GM18511 (cell line): ENCODE measurements around the gene YARS2.
"Not testable (repeated sequence)": the region's sequence is repeated elsewhere in the genome, so short reads cannot be mapped to it uniquely, and the experiment has no call there.

Source experiments
- ATAC-seq: cut with Tn5 transposase; IDR thresholded peaks from one replicate; pipeline ENCODE4 v1.9.1; 2021; ENCODE audit warnings: mild to moderate bottlenecking, moderate library complexity; ENCODE audit not compliant: unreplicated experiment

Gene YARS2

GRCh38 chr12:32754111-32754510 is 1.6 kb downstream of the YARS2 start:
- ATAC-seq = no peak

- no peak for ATAC-seq
Measured at GRCh38 chr12:32753605-32754004, 2.1 kb downstream of the YARS2 start.

- ATAC-seq = no peak
Measured at GRCh38 chr12:32743264-32743663, 12.4 kb downstream of the YARS2 start.

GRCh38 chr12:32742133-32742532 is 13.6 kb downstream of the YARS2 start:
- ATAC-seq = no peak

DNA sequence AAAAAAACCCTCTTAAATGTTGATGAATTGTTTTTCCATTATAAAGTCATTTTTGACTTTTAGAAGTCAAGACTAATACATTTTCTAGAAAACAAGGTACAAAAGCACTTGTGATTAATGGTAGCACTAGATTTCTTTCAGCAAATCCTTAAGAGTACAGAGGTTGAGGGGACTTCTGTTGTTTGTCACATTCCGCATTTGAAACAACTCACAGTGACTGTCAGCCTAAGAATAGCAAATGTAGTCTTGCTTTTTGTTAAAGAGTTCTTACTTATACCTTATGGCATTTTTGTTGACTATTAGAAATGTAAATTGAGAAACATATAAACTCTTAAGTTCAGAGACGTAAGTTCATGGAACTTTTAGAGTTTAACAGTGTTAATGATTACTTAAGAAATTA is 16.4 kb downstream of the YARS2 start:
- ATAC-seq = no peak

DNA sequence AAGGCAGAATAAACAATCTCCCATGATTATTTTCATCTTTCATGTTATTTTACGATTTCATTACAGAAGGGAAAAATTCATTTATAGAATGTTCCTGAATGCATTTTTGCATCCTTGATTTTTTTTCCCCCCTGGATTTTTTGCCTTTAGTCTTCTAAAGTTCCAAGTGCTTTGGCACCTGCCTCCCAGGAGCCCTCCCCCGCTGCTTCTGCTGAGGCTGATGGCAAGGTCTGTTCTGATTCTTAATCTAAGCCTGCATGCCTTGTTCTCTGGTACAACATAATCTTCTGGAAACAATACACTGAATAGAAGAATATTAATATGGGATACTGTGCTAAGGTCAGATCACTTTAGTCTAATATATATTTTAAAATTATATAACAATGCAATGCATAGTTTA is 18.0 kb downstream of the YARS2 start:
- no peak for ATAC-seq

GRCh38 chr12:32736445-32736844 is 19.3 kb downstream of the YARS2 start:
- ATAC-seq = no peak

DNA sequence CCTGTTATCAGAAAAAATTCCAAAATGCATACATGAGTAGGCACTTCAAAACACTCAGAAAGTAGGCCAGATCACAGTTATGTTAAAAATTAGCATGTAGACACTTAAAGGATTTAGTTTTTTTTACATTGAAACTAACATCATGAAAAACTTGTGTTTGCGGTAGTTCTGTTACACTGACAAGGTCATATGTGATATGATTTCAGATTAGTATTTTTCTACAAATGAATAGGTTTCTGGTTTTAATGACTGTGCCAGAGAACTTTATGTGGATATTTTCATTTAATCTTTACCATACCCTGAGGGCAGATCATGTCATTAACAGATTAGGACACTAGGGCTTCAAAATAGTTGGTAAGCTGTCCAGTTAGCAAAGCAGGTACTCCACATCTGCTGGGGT is 20.7 kb downstream of the YARS2 start:
- no peak for ATAC-seq

- no peak for ATAC-seq
Measured at GRCh38 chr12:32727237-32727636, 28.5 kb downstream of the YARS2 start.

DNA sequence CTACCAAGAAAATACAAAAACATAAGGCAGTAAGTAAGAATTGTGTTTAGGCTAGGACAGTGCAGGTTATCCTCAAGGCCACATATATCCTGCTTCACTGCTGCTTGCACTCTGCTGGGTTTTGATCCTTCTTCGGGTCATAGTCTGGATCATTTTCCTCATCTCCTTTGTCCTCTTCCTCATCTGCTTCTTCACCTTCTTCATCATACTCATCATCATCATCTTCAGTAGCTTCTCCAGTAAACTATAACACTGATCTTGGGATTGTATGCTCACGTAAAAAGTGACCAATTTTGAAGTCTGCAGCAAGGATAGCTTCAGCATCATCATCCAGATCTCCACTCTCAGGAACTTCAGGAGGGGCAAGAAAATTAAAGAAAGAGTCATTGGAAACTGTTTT is 29.4 kb downstream of the YARS2 start:
- no peak for ATAC-seq

- not testable (repeated sequence) for ATAC-seq
Measured at GRCh38 chr12:32725308-32725707, 30.4 kb downstream of the YARS2 start.

GRCh38 chr12:32718926-32719325 is 36.8 kb downstream of the YARS2 start:
- no peak for ATAC-seq

DNA sequence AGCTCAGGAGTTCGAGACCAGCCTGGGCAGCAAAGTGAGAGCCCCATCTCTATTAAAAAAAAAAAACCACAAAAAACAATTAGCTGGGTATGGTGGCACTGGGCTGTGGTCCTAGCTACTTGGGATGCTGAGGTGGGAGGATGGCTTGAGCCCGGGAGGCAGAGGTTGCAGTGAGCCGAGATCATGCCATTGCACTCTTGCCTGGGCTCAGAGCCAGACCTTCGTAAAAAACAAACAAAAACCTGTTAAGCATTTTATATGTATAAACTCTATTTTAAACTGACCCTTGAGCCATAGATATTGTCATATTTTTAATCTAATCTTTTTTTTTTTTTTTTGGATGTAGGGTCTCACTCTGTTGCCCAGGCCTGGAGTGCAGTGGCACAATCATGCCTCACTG is 40.9 kb downstream of the YARS2 start:
- no peak for ATAC-seq

- ATAC-seq = no peak
Measured at GRCh38 chr12:32708926-32709325, 46.8 kb downstream of the YARS2 start.

GRCh38 chr12:32706335-32707024 is 49.2 kb downstream of the YARS2 start:
- ATAC-seq = no peak

DNA sequence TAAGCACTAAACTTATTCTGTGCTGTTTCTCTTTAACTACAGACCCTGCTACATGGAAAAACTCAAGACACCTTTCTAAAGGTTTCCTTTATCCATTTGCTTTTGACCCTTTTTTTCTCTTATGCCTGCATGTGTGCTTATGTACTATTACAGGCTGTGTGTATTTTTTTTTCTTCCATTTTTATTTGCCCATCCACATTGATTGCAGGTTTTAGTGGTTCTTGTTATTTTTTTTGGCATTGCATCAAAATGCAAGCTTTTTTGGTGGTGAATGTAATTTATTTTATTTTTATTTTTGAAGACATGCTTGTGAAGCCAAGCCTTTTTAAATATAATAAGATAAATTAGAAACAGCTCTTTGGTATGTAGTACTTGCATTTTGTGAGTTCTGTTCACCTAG is 49.9 kb downstream of the YARS2 start:
- ATAC-seq = no peak

DNA sequence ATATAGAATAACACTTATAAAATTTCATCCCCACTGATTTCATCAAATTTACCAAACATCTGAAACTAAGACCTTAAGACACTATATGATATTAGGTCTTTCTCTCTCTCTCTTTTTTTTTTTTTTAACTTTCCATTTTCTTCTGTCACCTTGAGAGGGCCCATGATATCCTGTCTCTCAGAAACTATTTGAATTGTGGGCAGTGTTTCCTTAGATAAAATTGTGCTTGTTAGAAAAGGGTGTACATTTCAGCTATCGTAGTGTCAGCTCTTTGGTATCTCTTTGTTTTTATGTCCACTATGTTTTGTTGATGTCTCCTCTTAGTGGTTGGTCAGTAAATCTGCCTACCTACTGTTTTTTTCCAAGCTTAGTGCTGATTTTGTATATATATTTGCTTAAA is 52.8 kb downstream of the YARS2 start:
- ATAC-seq = no peak

DNA sequence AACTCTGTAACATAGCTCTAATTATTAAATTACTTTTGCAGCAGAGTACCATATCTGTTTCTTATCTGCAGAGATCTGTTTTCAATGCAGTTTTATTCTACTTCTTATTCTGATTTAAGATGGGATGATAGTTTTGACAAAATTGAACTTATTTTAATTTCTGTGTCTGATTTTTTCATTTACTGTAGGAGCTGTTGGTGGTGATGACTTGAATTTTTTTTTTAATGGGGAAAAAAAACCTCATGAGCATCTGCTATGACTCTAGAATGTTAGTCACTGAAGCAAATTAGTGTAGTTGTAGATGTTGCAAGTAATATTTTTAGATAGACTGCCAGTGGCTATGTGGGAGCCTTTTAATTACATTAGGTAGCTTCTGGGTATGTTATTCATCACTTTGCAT is 53.2 kb downstream of the YARS2 start:
- no peak for ATAC-seq

GRCh38 chr12:32699437-32699836 is 56.3 kb downstream of the YARS2 start:
- ATAC-seq = not testable (repeated sequence)

- no peak for ATAC-seq
Measured at GRCh38 chr12:32698285-32698684, 57.4 kb downstream of the YARS2 start.

DNA sequence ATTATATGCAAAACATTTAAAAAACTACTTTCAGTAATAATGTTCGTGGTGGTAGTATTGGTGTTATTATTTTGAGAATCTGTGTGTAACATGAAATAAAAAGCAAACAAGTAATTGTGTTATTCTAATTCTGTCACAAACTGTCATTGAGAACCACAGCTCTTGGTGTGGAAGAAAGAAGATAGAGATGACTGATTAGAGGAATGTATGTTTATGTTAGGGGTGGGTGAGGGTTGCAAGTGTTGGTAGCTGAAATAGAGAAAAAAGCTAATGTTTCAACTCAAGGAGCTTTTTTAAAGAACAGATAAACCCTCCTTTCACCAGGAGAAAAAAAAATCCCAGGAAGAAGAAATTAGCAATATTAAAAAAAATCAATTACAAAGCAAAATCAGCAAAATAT is 58.3 kb downstream of the YARS2 start:
- no peak for ATAC-seq
